Stimulated activated CD4-positive, alpha-beta T cell treated with anti-CD3 and anti-CD28 coated beads, Interleukin-4, amount 100 ng/mL, for 48 hours (primary cell): ENCODE data around the gene PMEL.
"Not testable (repeated sequence)": the region's sequence is repeated elsewhere in the genome, so short reads cannot be mapped to it uniquely, and the experiment has no call there.

Experiments used
- DNase-seq, 2 donors: peaks; one replicate each; pipeline ENCODE4 v3.0.0-alpha.2; 2020; ENCODE audit warnings: low read depth in 2 of 2

The PMEL gene

GRCh38 chr12:55983232-55983842, 17.5 kb upstream of the PMEL start:
- no peak for DNase-seq

GRCh38 chr12:55982319-55982936, 16.6 kb upstream of the PMEL start:
- DNase-seq = no peak

- DNase-seq = not testable (repeated sequence)
Observed at GRCh38 chr12:55981882-55982281, 16.0 kb upstream of the PMEL start.

- no peak for DNase-seq
Observed at GRCh38 chr12:55979069-55979468, 13.2 kb upstream of the PMEL start.

DNA sequence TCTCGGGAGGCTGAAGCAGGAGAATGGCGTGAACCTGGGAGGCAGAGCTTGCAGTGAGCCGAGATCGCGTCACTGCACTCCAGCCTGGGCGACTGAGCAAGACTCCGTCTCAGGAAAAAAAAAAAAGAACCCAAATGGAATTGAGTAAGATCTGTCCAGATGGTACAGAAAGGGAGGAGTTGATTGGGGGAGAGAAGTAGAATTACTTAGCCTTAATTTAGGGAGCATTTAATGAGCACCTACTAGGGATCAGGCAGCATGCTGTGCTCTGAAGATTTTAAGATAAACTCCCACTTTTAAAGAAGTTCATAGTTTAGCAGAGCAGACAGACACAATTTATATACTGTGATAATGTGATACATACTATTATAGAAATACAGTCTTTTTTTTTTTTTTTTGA, 12.6 kb upstream of the PMEL start:
- no peak for DNase-seq

DNA sequence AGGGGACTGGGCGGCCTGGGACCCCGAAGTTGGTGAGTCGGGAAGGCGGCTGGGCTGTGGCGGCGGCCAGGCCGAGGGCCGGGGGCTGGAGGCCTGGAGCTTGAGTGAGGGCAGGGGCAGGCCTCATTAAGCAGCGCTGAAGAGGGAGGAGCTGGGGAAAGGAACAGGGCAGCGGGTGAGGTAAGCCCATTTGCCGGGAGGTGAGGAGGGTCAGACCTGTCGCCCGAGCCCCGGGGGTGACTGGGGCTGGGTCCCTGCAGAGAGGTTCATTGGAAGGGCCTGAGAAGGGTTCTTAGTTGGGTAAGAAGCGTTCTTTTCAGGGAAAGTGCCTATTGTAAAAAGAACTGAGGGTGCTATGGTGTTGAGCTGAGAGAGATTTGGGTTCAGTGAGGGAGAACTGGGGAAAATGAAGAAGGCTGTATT, 8.5 kb upstream of the PMEL start:
- peak in 1 of 2 donors; percentile 34 for DNase-seq

GRCh38 chr12:55973599-55974307, 7.9 kb upstream of the PMEL start, which contains the start of gene RAB5B:
Gene RAB5B (plus strand): TSS chr12:55974078. CDS start chr12:55986961, 12,883 bp downstream.
- peak; percentile 90 to 97 for DNase-seq

GRCh38 chr12:55972911-55973598, 7.2 kb upstream of the PMEL start:
- no peak for DNase-seq

- DNase-seq = no peak
Observed at GRCh38 chr12:55972456-55972855, 6.6 kb upstream of the PMEL start.

DNA sequence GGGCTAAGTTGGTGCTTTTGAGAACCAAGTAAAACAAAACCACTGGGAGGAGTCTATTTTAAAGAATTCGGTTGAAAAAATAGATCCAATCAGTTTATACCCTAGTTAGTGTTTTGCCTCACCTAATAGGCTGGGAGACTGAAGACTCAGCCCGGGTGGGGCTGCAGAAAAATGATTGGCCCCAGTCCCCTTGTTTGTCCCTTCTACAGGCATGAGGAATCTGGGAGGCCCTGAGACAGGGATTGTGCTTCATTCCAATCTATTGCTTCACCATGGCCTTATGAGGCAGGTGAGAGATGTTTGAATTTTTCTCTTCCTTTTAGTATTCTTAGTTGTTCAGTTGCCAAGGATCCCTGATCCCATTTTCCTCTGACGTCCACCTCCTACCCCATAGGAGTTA, 6.2 kb upstream of the PMEL start:
- no peak for DNase-seq

- no peak for DNase-seq
Observed at GRCh38 chr12:55970775-55971174, 4.9 kb upstream of the PMEL start.

GRCh38 chr12:55969356-55969755, 3.5 kb upstream of the PMEL start:
- DNase-seq = no peak

- DNase-seq = peak; percentile 88 to 94
Observed at GRCh38 chr12:55966408-55967281, 803 bp upstream of the PMEL start, which contains the start of gene CDK2. Gene CDK2 (plus strand): TSS chr12:55966830. CDS start chr12:55967009, 179 bp downstream.

GRCh38 chr12:55965240-55965639, 602 bp downstream of the PMEL start:
- no peak for DNase-seq

DNA sequence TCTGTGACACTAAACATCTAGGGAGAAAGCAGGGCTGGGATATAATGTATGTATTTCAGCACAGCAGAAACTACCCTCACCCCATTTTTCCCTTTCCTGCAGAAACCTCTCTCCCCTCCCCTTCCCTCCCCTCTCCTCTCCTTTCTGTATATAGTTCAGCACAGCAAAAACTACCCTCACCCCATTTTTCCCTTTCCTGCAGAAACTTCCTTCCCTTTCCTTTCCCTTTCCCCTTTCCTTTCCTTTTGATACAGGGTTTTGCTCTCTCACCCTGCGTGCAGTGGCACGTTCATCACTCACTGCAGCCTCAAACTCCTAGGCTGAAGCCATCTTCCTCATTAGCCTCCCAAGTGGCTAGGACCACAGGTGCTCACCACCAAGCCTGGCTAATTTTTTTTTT, 2.1 kb downstream of the PMEL start:
- no peak for DNase-seq

- DNase-seq = no peak
Observed at GRCh38 chr12:55957106-55957859, 8.6 kb downstream of the PMEL start.

GRCh38 chr12:55955800-55956508, 9.9 kb downstream of the PMEL start:
- peak in 1 of 2 donors; percentile 42 for DNase-seq

GRCh38 chr12:55955344-55955743, 10.5 kb downstream of the PMEL start:
- DNase-seq = no peak

GRCh38 chr12:55946553-55946952, 19.3 kb downstream of the PMEL start:
- no peak for DNase-seq

DNA sequence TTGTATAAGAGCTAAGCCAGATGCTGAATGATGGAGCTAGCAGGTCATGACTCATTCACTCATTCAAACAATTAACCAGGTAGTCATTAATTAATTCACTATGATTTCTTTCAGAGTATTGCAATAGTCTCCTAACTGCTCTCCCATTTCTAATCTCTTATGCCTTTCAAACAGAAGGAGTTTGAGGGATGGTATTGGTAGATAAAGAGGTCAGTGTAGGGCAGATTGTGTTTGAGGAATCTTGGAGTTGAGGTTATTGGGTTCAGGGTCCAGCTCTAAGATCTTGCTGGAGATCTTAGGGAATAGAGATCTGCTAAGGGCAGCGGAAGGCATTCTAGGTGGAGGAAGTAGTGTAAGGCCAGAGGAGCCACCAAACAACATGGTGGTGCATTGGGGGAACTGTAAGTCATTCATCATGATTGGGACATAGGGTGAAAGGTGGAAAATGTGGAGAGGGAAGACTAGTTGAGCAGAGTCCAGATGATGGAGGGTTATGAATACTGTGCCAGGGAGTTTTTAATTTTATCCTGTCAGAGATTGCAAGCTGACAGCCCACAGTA, 23.2 kb downstream of the PMEL start:
- DNase-seq = no peak
